Measurements from ENCODE around the gene DNM3. TPM values are rescaled to one million over a fixed set of nuclear protein-coding genes. Genes with fewer than 3 reads are reported as not detected.

Gene DNM3
- total RNA-seq, 1 experiment from 2014 or later, result 2.7 TPM

- Histone ChIP-seq H2BK12ac (ENCODE audit: insufficient read length, low read depth, low read length) (no peak overlapping the region), H2AK5ac (ENCODE audit: insufficient read length, low read length) (no peak overlapping the region), H3K9me3 (ENCODE audit: control insufficient read depth, low read depth, low read length) (no peaks in the 10 kb centered on the region), H3K79me1 (ENCODE audit: insufficient read depth, low read depth, low read length, poor library complexity, severe bottlenecking) (no peaks in the 10 kb centered on the region), H2BK5ac (ENCODE audit: insufficient read length, low read length) (no peak overlapping the region), H2BK120ac (ENCODE audit: low read depth, low read length, poor library complexity, severe bottlenecking) (no peak overlapping the region), H3K23me2 (ENCODE audit: insufficient read length, low read depth, low read length, poor library complexity, severe bottlenecking) (no peaks in the 10 kb centered on the region), H3K9ac (ENCODE audit: extremely low read depth, insufficient read length, low read length) (no peak overlapping the region), H2AFZ (ENCODE audit: low read length) (no peak overlapping the region), H3K18ac (ENCODE audit: insufficient read length, low read depth, low read length) (no peak overlapping the region), H3K4me2 (ENCODE audit: insufficient read depth, insufficient read length, low read length) (no peak overlapping the region), H3K27me3 (ENCODE audit: insufficient read depth, low read length) (no peaks in the 10 kb centered on the region), H3K23ac (ENCODE audit: insufficient read length, low read depth, low read length) (no peak overlapping the region), H4K5ac (ENCODE audit: insufficient read length, low read depth, low read length) (no peak overlapping the region), H3K4me1 (ENCODE audit: insufficient read depth, low read length) (no peaks in the 10 kb centered on the region), H3K27ac (ENCODE audit: insufficient read length, low read depth, low read length) (no peak overlapping the region), H3K79me2 (ENCODE audit: insufficient read depth, low read length) (no peaks in the 10 kb centered on the region), H3T11ph (ENCODE audit: low read length) (no peak overlapping the region), H2BK20ac (ENCODE audit: low read depth, low read length, poor library complexity, severe bottlenecking) (no peak overlapping the region), H4K91ac (ENCODE audit: insufficient read length, low read depth, low read length) (no peak overlapping the region), H4K20me1 (ENCODE audit: control insufficient read depth, insufficient read depth, insufficient read length) (no peaks in the 10 kb centered on the region), H4K8ac (replicated peaks; ENCODE audit: insufficient read length, low read depth, low read length) (no peak overlapping the region), H2BK15ac (ENCODE audit: low read depth, low read length) (no peak overlapping the region), H3K56ac (ENCODE audit: insufficient read length, low read depth, low read length) (no peak overlapping the region), H3K4ac (ENCODE audit: low read depth, low read length) (no peak overlapping the region), H3K14ac (ENCODE audit: insufficient read depth, low read length) (no peak overlapping the region)
- H3K4me1 Mint-ChIP-seq, result peaks cover 10 to 12% of the 10 kb centered on the region in 2 experiments
- WGBS (ENCODE audit: extremely low coverage, insufficient read length, low lambda C conversion rate), result no CpG with 5 or more reads among the region's 3 CpGs
- no peak overlapping the region for H3K27ac Mint-ChIP-seq
- H3K36me3 Mint-ChIP-seq (ENCODE audit: insufficient read depth in 1 of 3, low read depth in 3 of 3), result no peaks in the 10 kb centered on the region; a peak in 1 of 7 replicates
- H3K27me3 Mint-ChIP-seq (ENCODE audit: low read depth), result no peaks in the 10 kb centered on the region
- no peaks in the 10 kb centered on the region for H3K9me3 Mint-ChIP-seq
- H3K4me3 Mint-ChIP-seq, result no peak overlapping the region
- DNase-seq, result no peak
- TF ChIP-seq CTCF (conservative IDR thresholded peaks at IDR 0.05), result no peak
Observed at GRCh38 chr1:172425339-172425738, 584.0 kb downstream of the DNM3 start.
